ENCODE measurements around the gene GLT1D1.

Gene GLT1D1

GRCh38 chr12:128816643-128816920 lies 36.7 kb upstream of the GLT1D1 start:
- no peak for TF ChIP-seq CTCF (IDR thresholded peaks at IDR 0.05; ENCODE audit: borderline replicate concordance, control extremely low read depth, extremely low read depth, insufficient read depth, missing control alignments)
- no peak for DNase-seq (ENCODE audit: low spot score)
- in situ Hi-C loops (cut with MboI; ENCODE audit: low sequenced_read_pairs, unreplicated experiment): no loop called here

GRCh38 chr12:128817111-128818015 lies 35.9 kb upstream of the GLT1D1 start:
- in situ Hi-C loops (cut with MboI; ENCODE audit: low sequenced_read_pairs, unreplicated experiment): no loop called here
- no peak for TF ChIP-seq CTCF (IDR thresholded peaks at IDR 0.05; ENCODE audit: borderline replicate concordance, control extremely low read depth, extremely low read depth, insufficient read depth, missing control alignments)
- peak; percentile 60 for DNase-seq (ENCODE audit: low spot score)

- TF ChIP-seq CTCF (IDR thresholded peaks at IDR 0.05; ENCODE audit: borderline replicate concordance, control extremely low read depth, extremely low read depth, insufficient read depth, missing control alignments): no peak
- in situ Hi-C loops (cut with MboI; ENCODE audit: low sequenced_read_pairs, unreplicated experiment): no loop called here
- DNase-seq (ENCODE audit: low spot score): peak; percentile 65
Observed at GRCh38 chr12:128818065-128819022, 34.9 kb upstream of the GLT1D1 start.

GRCh38 chr12:128819293-128820144 lies 33.8 kb upstream of the GLT1D1 start:
- in situ Hi-C loops (cut with MboI; ENCODE audit: low sequenced_read_pairs, unreplicated experiment): no loop called here
- no peak for TF ChIP-seq CTCF (IDR thresholded peaks at IDR 0.05; ENCODE audit: borderline replicate concordance, control extremely low read depth, extremely low read depth, insufficient read depth, missing control alignments)
- no peak for DNase-seq (ENCODE audit: low spot score)

GRCh38 chr12:128820253-128820652 lies 33.0 kb upstream of the GLT1D1 start:
- TF ChIP-seq CTCF (IDR thresholded peaks at IDR 0.05; ENCODE audit: borderline replicate concordance, control extremely low read depth, extremely low read depth, insufficient read depth, missing control alignments): no peak
- DNase-seq (ENCODE audit: low spot score): no peak
- in situ Hi-C loops (cut with MboI; ENCODE audit: low sequenced_read_pairs, unreplicated experiment): no loop called here
